ENCODE results near the gene ZNF281. TPM values are rescaled to one million over a fixed set of nuclear protein-coding genes. Genes with fewer than 3 reads are reported as not detected.
"Not testable (repeated sequence)": the region's sequence is repeated elsewhere in the genome, so short reads cannot be mapped to it uniquely, and the experiment has no call there.

Gene ZNF281
- total RNA-seq, 1 experiment from 2014 or later: 43.0 TPM

GRCh38 chr1:200369131-200369530 lies 40.7 kb downstream of the ZNF281 start:
- H3K27me3 ChIP-seq (ENCODE audit: control insufficient read depth, insufficient read depth, low read length): no peaks in the 10 kb centered on the region
- peaks cover 4% of the 10 kb centered on the region; the same call in 1 of the 2 replicates for H3K36me3 ChIP-seq (replicated peaks; ENCODE audit: control insufficient read depth, insufficient read depth, low read length)
- DNase-seq: no peak
- H3K4me3 ChIP-seq (ENCODE audit: insufficient read depth, low read depth, low read length): no peak overlapping the region

GRCh38 chr1:200368556-200368955 lies 41.3 kb downstream of the ZNF281 start:
- no peak overlapping the region for H3K4me3 ChIP-seq (ENCODE audit: insufficient read depth, low read depth, low read length)
- H3K27me3 ChIP-seq (ENCODE audit: control insufficient read depth, insufficient read depth, low read length): no peaks in the 10 kb centered on the region
- H3K36me3 ChIP-seq (replicated peaks; ENCODE audit: control insufficient read depth, insufficient read depth, low read length): peaks cover 4% of the 10 kb centered on the region; the same call in 1 of the 2 replicates
- DNase-seq: no peak

- H3K4me3 ChIP-seq (ENCODE audit: insufficient read depth, low read depth, low read length): no peak overlapping the region
- H3K36me3 ChIP-seq (replicated peaks; ENCODE audit: control insufficient read depth, insufficient read depth, low read length): peaks cover 4% of the 10 kb centered on the region; the same call in 1 of the 2 replicates
- H3K27me3 ChIP-seq (ENCODE audit: control insufficient read depth, insufficient read depth, low read length): no peaks in the 10 kb centered on the region
- DNase-seq: no peak
Observed at GRCh38 chr1:200367841-200368534, 41.8 kb downstream of the ZNF281 start.

- no peak overlapping the region for H3K4me3 ChIP-seq (ENCODE audit: insufficient read depth, low read depth, low read length)
- H3K27me3 ChIP-seq (ENCODE audit: control insufficient read depth, insufficient read depth, low read length): no peaks in the 10 kb centered on the region
- no peak for DNase-seq
- peaks cover 4% of the 10 kb centered on the region; the same call in 1 of the 2 replicates for H3K36me3 ChIP-seq (replicated peaks; ENCODE audit: control insufficient read depth, insufficient read depth, low read length)
Observed at GRCh38 chr1:200366577-200367253, 43.1 kb downstream of the ZNF281 start.

GRCh38 chr1:200365897-200366426 lies 43.9 kb downstream of the ZNF281 start:
- H3K27me3 ChIP-seq (ENCODE audit: control insufficient read depth, insufficient read depth, low read length): no peaks in the 10 kb centered on the region
- no peak overlapping the region for H3K4me3 ChIP-seq (ENCODE audit: insufficient read depth, low read depth, low read length)
- no peak for DNase-seq
- peaks cover 4% of the 10 kb centered on the region for H3K36me3 ChIP-seq (replicated peaks; ENCODE audit: control insufficient read depth, insufficient read depth, low read length)

GRCh38 chr1:200364831-200365230 lies 45.0 kb downstream of the ZNF281 start:
- H3K36me3 ChIP-seq (replicated peaks; ENCODE audit: control insufficient read depth, insufficient read depth, low read length): peaks cover 4% of the 10 kb centered on the region
- DNase-seq: peak; percentile 26
- H3K27me3 ChIP-seq (ENCODE audit: control insufficient read depth, insufficient read depth, low read length): no peaks in the 10 kb centered on the region
- H3K4me3 ChIP-seq (ENCODE audit: insufficient read depth, low read depth, low read length): no peak overlapping the region

GRCh38 chr1:200364091-200364759 lies 45.6 kb downstream of the ZNF281 start:
- Histone ChIP-seq H3K4me3 (ENCODE audit: insufficient read depth, low read depth, low read length) (no peak overlapping the region), H3K27me3 (ENCODE audit: control insufficient read depth, insufficient read depth, low read length) (no peaks in the 10 kb centered on the region), H3K36me3 (replicated peaks; ENCODE audit: control insufficient read depth, insufficient read depth, low read length) (peaks cover 4% of the 10 kb centered on the region)
- peak; percentile 37 for DNase-seq

GRCh38 chr1:200363264-200363933 lies 46.4 kb downstream of the ZNF281 start:
- Histone ChIP-seq H3K4me3 (ENCODE audit: insufficient read depth, low read depth, low read length) (no peak overlapping the region), H3K27me3 (ENCODE audit: control insufficient read depth, insufficient read depth, low read length) (no peaks in the 10 kb centered on the region), H3K36me3 (replicated peaks; ENCODE audit: control insufficient read depth, insufficient read depth, low read length) (peaks cover 4% of the 10 kb centered on the region)
- no peak for DNase-seq

GRCh38 chr1:200362421-200362820 lies 47.4 kb downstream of the ZNF281 start:
- no peak overlapping the region for H3K4me3 ChIP-seq (ENCODE audit: insufficient read depth, low read depth, low read length)
- peak; percentile 30 for DNase-seq
- no peaks in the 10 kb centered on the region for H3K27me3 ChIP-seq (ENCODE audit: control insufficient read depth, insufficient read depth, low read length)
- H3K36me3 ChIP-seq (replicated peaks; ENCODE audit: control insufficient read depth, insufficient read depth, low read length): peaks cover 4% of the 10 kb centered on the region

- no peaks in the 10 kb centered on the region; the same call in 1 of the 2 replicates for H3K36me3 ChIP-seq (replicated peaks; ENCODE audit: control insufficient read depth, insufficient read depth, low read length)
- H3K4me3 ChIP-seq (ENCODE audit: insufficient read depth, low read depth, low read length): no peak overlapping the region
- H3K27me3 ChIP-seq (ENCODE audit: control insufficient read depth, insufficient read depth, low read length): no peaks in the 10 kb centered on the region
- DNase-seq: no peak
Observed at GRCh38 chr1:200359610-200360163, 50.1 kb downstream of the ZNF281 start.

GRCh38 chr1:200357925-200358324 lies 51.9 kb downstream of the ZNF281 start:
- H3K36me3 ChIP-seq (replicated peaks; ENCODE audit: control insufficient read depth, insufficient read depth, low read length); H3K4me3 ChIP-seq (ENCODE audit: insufficient read depth, low read depth, low read length); DNase-seq: not testable (repeated sequence)

GRCh38 chr1:200355801-200356200 lies 54.0 kb downstream of the ZNF281 start:
- DNase-seq: no peak
- Histone ChIP-seq H3K36me3 (replicated peaks; ENCODE audit: control insufficient read depth, insufficient read depth, low read length) (no peaks in the 10 kb centered on the region), H3K4me3 (ENCODE audit: insufficient read depth, low read depth, low read length) (no peak overlapping the region), H3K27me3 (ENCODE audit: control insufficient read depth, insufficient read depth, low read length) (no peaks in the 10 kb centered on the region)

More at GRCh38 chr1:200357925-200358324, 51.9 kb downstream of the ZNF281 start:
- H3K27me3 ChIP-seq (ENCODE audit: control insufficient read depth, insufficient read depth, low read length): not testable (repeated sequence)

Measured in H7 (cell line).